Astrocyte (in vitro differentiated cells and primary cell): Measurements from ENCODE around the gene HJURP. TPM values are rescaled to one million over a fixed set of nuclear protein-coding genes. Genes with fewer than 3 reads are reported as not detected.

Source experiments
- DNase-seq: peaks from one replicate; pipeline ENCODE4 v3.0.0-alpha.2; 2010; ENCODE audit warnings: low read depth
- FAIRE-seq: peaks from 2 replicates; lab custom pipeline; 2011; peaks lifted over from hg19 to GRCh38; lab: Jason Lieb, UNC
- H2AFZ ChIP-seq: 2 replicates; pipeline ENCODE4 v1.6.0; 2012; ENCODE audit warnings: low read depth, low read length, inconsistent platforms
- H3K27ac ChIP-seq: 2 replicates; pipeline ENCODE4 v1.5.1; 2011; ENCODE audit warnings: low read depth, low read length, inconsistent platforms
- H3K27me3 ChIP-seq: 2 replicates; pipeline ENCODE4 v1.6.0; 2011; ENCODE audit warnings: low read length, inconsistent platforms; ENCODE audit not compliant: insufficient read depth
- H3K36me3 ChIP-seq: 2 replicates; pipeline ENCODE4 v1.5.1; 2011; ENCODE audit warnings: low read length, inconsistent platforms; ENCODE audit not compliant: insufficient read depth
- H3K4me1 ChIP-seq: 2 replicates; pipeline ENCODE4 v1.5.1; 2011; ENCODE audit warnings: low read length, inconsistent platforms; ENCODE audit not compliant: insufficient read depth
- H3K4me2 ChIP-seq: 2 replicates; pipeline ENCODE4 v1.6.0; 2012; ENCODE audit warnings: low read length, inconsistent platforms
- H3K4me3 ChIP-seq: 2 replicates; pipeline ENCODE4 v1.5.1; 2011; ENCODE audit warnings: low read depth, mild to moderate bottlenecking, low read length, inconsistent platforms; ENCODE audit not compliant: insufficient read depth
- H3K79me2 ChIP-seq: 2 replicates; pipeline ENCODE4 v1.6.0; 2012; ENCODE audit warnings: mild to moderate bottlenecking, low read length, inconsistent platforms; ENCODE audit not compliant: insufficient read depth
- H3K9ac ChIP-seq: 2 replicates; pipeline ENCODE4 v1.6.0; 2012; ENCODE audit warnings: mild to moderate bottlenecking, low read length, inconsistent platforms
- H3K9me3 ChIP-seq: 2 replicates; pipeline ENCODE4 v1.5.1; 2012; ENCODE audit warnings: low read depth, mild to moderate bottlenecking, low read length, inconsistent platforms; ENCODE audit not compliant: insufficient read depth
- H4K20me1 ChIP-seq: 2 replicates; pipeline ENCODE4 v1.6.0; 2012; ENCODE audit warnings: low read length, inconsistent platforms; ENCODE audit not compliant: insufficient read depth
- H3K27ac Mint-ChIP-seq: one replicate; pipeline ENCODE4 v1.8.0; 2021; ENCODE audit warnings: mild to moderate bottlenecking, mixed read lengths; ENCODE audit not compliant: unreplicated experiment
- H3K27me3 Mint-ChIP-seq: one replicate; pipeline ENCODE4 v1.8.0; 2021; ENCODE audit warnings: low read depth, mixed read lengths; ENCODE audit not compliant: unreplicated experiment
- H3K36me3 Mint-ChIP-seq: one replicate; pipeline ENCODE4 v1.8.0; 2021; ENCODE audit warnings: low read depth, mixed read lengths; ENCODE audit not compliant: unreplicated experiment
- H3K4me1 Mint-ChIP-seq: one replicate; pipeline ENCODE4 v1.8.0; 2021; ENCODE audit warnings: low read depth, mixed read lengths; ENCODE audit not compliant: unreplicated experiment
- H3K4me3 Mint-ChIP-seq: one replicate; pipeline ENCODE4 v1.8.0; 2021; ENCODE audit warnings: mild to moderate bottlenecking, moderate library complexity, mixed read lengths; ENCODE audit not compliant: unreplicated experiment
- H3K9me3 Mint-ChIP-seq: one replicate; pipeline ENCODE4 v1.8.0; 2021; ENCODE audit warnings: mild to moderate bottlenecking, mixed read lengths; ENCODE audit not compliant: unreplicated experiment
- EZH2 ChIP-seq: IDR thresholded peaks from 2 replicates; pipeline ENCODE4 v1.6.1; 2012; ENCODE audit warnings: mild to moderate bottlenecking, low read length, inconsistent platforms; ENCODE audit not compliant: insufficient read depth
- total RNA-seq: library from RNA; stranded (reverse); gene quantifications from 2 replicates; pipeline ENCODE4 v1.2.1, GENCODE V29; 2021
- TF ChIP-seq, protein P1 (sequence below): IDR thresholded peaks from 2 replicates; pipeline ENCODE4 v1.5.1; 2011; ENCODE audit warnings: low read depth, mild to moderate bottlenecking, inconsistent platforms, low read length, moderate library complexity; ENCODE audit not compliant: insufficient read depth

Gene HJURP
- total RNA-seq, 1 donor from 2014 or later = 5.9 TPM

DNA sequence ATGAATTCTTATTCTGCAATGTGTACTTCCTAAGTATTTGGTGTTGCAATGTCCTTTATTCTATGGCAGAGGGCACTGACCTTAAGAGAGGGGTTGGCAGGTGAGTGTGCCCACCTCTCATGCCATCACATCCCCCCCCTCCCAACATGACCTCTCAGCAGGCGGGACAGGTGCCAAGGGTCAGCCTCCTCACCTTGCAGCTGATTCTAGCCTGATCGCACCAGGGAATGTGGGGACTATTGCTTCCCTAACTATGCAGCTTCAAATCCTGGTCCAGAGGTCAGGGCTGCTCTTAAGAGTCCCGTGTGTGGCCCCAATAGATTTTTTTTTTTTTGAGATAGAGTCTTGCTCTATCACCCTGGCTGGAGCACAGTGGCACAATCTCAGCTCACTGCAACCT is 9.5 kb downstream of the HJURP start:
- Histone ChIP-seq H3K27me3 (no peaks in the 10 kb centered on the region), H3K79me2 (peaks cover 92% of the 10 kb centered on the region), H3K9ac (no peak overlapping the region), H3K4me1 (no peaks in the 10 kb centered on the region), H3K36me3 (peaks cover 46% of the 10 kb centered on the region), H4K20me1 (peaks cover 14% of the 10 kb centered on the region), H3K4me3 (no peak overlapping the region), H3K9me3 (no peaks in the 10 kb centered on the region), H3K27ac (no peak overlapping the region), H2AFZ (no peak overlapping the region), H3K4me2 (no peak overlapping the region)
- Mint-ChIP-seq H3K9me3 (no peaks in the 10 kb centered on the region), H3K27me3 (no peaks in the 10 kb centered on the region), H3K4me1 (no peaks in the 10 kb centered on the region), H3K27ac (no peak overlapping the region), H3K4me3 (no peak overlapping the region), H3K36me3 (peaks cover 10% of the 10 kb centered on the region)
- DNase-seq (no peak), FAIRE-seq (no peak)
- TF ChIP-seq, protein P1, sequence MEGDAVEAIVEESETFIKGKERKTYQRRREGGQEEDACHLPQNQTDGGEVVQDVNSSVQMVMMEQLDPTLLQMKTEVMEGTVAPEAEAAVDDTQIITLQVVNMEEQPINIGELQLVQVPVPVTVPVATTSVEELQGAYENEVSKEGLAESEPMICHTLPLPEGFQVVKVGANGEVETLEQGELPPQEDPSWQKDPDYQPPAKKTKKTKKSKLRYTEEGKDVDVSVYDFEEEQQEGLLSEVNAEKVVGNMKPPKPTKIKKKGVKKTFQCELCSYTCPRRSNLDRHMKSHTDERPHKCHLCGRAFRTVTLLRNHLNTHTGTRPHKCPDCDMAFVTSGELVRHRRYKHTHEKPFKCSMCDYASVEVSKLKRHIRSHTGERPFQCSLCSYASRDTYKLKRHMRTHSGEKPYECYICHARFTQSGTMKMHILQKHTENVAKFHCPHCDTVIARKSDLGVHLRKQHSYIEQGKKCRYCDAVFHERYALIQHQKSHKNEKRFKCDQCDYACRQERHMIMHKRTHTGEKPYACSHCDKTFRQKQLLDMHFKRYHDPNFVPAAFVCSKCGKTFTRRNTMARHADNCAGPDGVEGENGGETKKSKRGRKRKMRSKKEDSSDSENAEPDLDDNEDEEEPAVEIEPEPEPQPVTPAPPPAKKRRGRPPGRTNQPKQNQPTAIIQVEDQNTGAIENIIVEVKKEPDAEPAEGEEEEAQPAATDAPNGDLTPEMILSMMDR = no peak
- no peak for TF ChIP-seq EZH2

DNA sequence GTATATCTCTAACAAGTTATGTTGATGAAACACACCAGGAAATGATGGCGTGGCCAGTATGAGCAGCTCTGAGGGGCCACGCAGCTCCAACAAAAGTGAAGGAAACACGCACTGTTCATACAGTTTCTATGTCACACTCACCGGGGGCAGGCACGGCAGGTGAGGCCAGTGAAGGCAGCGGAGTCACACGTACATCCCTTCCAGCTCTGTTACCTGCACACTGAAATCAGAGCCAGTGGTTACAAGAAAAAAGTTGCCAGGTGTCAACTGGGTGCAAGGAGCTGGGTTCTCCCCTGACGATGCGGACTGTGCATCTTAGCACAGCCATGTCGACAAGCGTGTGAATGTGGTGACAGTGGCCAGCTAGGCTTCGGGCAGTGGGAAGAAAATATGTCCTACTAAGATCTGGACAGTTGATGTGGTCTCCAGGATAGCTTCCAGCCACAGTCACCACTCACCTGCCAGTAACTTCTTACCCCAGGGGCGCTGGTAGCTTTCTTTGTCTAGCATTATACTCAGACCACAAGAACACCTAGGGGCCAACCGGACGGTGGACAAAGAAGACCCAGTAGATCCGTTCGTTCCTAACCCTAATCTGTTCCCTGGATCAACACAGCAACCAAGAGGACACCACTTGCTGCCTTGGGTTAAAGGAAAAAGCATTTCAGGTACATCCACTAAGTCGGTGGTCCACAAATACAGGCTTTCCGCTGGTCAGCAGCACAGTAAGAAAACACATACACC is 10.1 kb downstream of the HJURP start:
- peaks cover 44% of the 10 kb centered on the region for H3K36me3 ChIP-seq
- H3K4me3 Mint-ChIP-seq = no peak overlapping the region
- H2AFZ ChIP-seq = no peak overlapping the region
- no peak overlapping the region for H3K4me3 ChIP-seq
- H3K27me3 Mint-ChIP-seq = no peaks in the 10 kb centered on the region
- no peak overlapping the region for H3K4me2 ChIP-seq
- H3K79me2 ChIP-seq = peaks cover 92% of the 10 kb centered on the region
- H4K20me1 ChIP-seq = peaks cover 20% of the 10 kb centered on the region
- H3K9me3 ChIP-seq = no peaks in the 10 kb centered on the region
- TF ChIP-seq, protein P1 = no peak
- TF ChIP-seq EZH2 = no peak
- no peaks in the 10 kb centered on the region for H3K9me3 Mint-ChIP-seq
- DNase-seq (no peak), FAIRE-seq (no peak)
- H3K4me1 Mint-ChIP-seq = no peaks in the 10 kb centered on the region
- peaks cover 11% of the 10 kb centered on the region for H3K36me3 Mint-ChIP-seq
- no peak overlapping the region for H3K27ac Mint-ChIP-seq
- H3K9ac ChIP-seq = no peak overlapping the region
- H3K27me3 ChIP-seq = no peaks in the 10 kb centered on the region
- H3K4me1 ChIP-seq = no peaks in the 10 kb centered on the region
- H3K27ac ChIP-seq = no peak overlapping the region

DNA sequence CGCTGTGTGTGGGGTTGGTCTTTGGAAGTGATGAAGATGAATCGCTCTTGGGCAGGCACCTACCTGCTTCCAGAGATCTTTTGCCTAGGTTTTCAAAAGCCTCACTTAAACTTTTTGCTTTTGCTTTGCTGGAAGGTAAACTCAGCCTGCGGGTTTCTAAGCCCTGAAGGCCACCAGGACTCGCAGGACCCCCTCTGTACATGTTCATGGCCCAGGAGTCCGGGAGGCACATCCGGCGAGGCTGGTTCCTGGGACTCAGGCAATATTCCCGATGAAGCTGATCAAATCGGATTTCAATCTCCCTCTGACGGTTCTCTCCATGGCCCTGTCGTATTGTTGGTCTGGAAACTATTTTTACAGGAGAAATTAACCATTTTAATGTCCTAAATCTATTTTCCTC is 13.2 kb downstream of the HJURP start:
- H3K27ac ChIP-seq = no peak overlapping the region
- TF ChIP-seq, protein P1 = no peak
- TF ChIP-seq EZH2 = no peak
- no peak overlapping the region for H2AFZ ChIP-seq
- Mint-ChIP-seq H3K4me1 (no peaks in the 10 kb centered on the region), H3K27me3 (peaks cover 4% of the 10 kb centered on the region), H3K4me3 (no peak overlapping the region), H3K9me3 (no peaks in the 10 kb centered on the region), H3K36me3 (peaks cover 14% of the 10 kb centered on the region), H3K27ac (no peak overlapping the region)
- no peaks in the 10 kb centered on the region for H3K27me3 ChIP-seq
- H3K79me2 ChIP-seq = peaks cover 89% of the 10 kb centered on the region
- no peak overlapping the region for H3K9ac ChIP-seq
- H3K4me2 ChIP-seq = no peak overlapping the region
- peaks cover 21% of the 10 kb centered on the region for H4K20me1 ChIP-seq
- H3K9me3 ChIP-seq = no peaks in the 10 kb centered on the region
- FAIRE-seq (no peak), DNase-seq (no peak)
- H3K4me1 ChIP-seq = no peaks in the 10 kb centered on the region
- peaks cover 39% of the 10 kb centered on the region for H3K36me3 ChIP-seq
- H3K4me3 ChIP-seq = no peak overlapping the region
